HCT116 (cell line): ENCODE measurements around the gene ARL5A.

Experiments
- ATF3 ChIP-seq: IDR thresholded peaks from 2 replicates; pipeline ENCODE4 v1.6.1; 2012
- CTCF ChIP-seq, 3 experiments: fragments of 200-600 bp in 1 of 3; sonication (generic) in 1 of 3; IDR thresholded peaks in 2 of 3; conservative IDR thresholded peaks in 1 of 3; 2 replicates each; pipeline ENCODE4 v1.5.1; 2012 to 2017; ENCODE audit warnings: low read depth in 2 of 3, low read length in 2 of 3, antibody characterized with exemption in 1 of 3, borderline replicate concordance in 1 of 3, control low read depth in 1 of 3, mild to moderate bottlenecking in 1 of 3, mixed read lengths in 1 of 3, mixed run types in 1 of 3, moderate library complexity in 1 of 3; ENCODE audit not compliant: insufficient read depth in 1 of 3
- EGR1 ChIP-seq: IDR thresholded peaks from 2 replicates; pipeline ENCODE4 v1.6.1; 2012; ENCODE audit warnings: low read depth
- EZH2 ChIP-seq: fragments of 200-600 bp; sonication (generic); IDR thresholded peaks from 2 replicates; pipeline ENCODE4 v1.6.1; 2017; ENCODE audit warnings: antibody characterized with exemption, mixed run types
- EZH2phosphoT487 ChIP-seq: fragments of 200-600 bp; IDR thresholded peaks from 2 replicates; pipeline ENCODE4 v1.6.1; 2018; ENCODE audit warnings: antibody characterized with exemption, borderline replicate concordance
- JUND ChIP-seq: IDR thresholded peaks from 2 replicates; pipeline ENCODE4 v1.6.1; 2012
- MAX ChIP-seq: IDR thresholded peaks from 2 replicates; pipeline ENCODE4 v1.6.1; 2012
- POLR2A ChIP-seq: IDR thresholded peaks from 2 replicates; pipeline ENCODE4 v1.7.0; 2011; ENCODE audit warnings: borderline replicate concordance; ENCODE audit not compliant: insufficient read depth, insufficient read length; ENCODE audit errors: extremely low read depth
- SRF ChIP-seq: IDR thresholded peaks from 2 replicates; pipeline ENCODE4 v1.6.1; 2012; ENCODE audit warnings: low read depth
- YY1 ChIP-seq: IDR thresholded peaks from 2 replicates; pipeline ENCODE4 v1.6.1; 2011; ENCODE audit warnings: low read length, low read depth, moderate library complexity, mild to moderate bottlenecking; ENCODE audit not compliant: insufficient replicate concordance; ENCODE audit errors: extremely low read depth
- TF ChIP-seq, protein P1 (sequence below): IDR thresholded peaks from 2 replicates; pipeline ENCODE4 v1.6.1; 2012; ENCODE audit warnings: low read depth

- TF ChIP-seq EGR1 (no peak), CTCF (IDR thresholded peaks at IDR 0.05 in 2 of 3, conservative IDR thresholded peaks at IDR 0.05 in 1 of 3; ENCODE audit: borderline replicate concordance in 1 of 3, insufficient read depth in 1 of 3, low read depth in 2 of 3, low read length in 2 of 3) (no peak), YY1 (no peak), JUND (no peak), POLR2A (no peak), EZH2 (no peak), EZH2phosphoT487 (no peak), ATF3 (no peak), SRF (no peak), MAX (no peak)
- TF ChIP-seq, protein P1, sequence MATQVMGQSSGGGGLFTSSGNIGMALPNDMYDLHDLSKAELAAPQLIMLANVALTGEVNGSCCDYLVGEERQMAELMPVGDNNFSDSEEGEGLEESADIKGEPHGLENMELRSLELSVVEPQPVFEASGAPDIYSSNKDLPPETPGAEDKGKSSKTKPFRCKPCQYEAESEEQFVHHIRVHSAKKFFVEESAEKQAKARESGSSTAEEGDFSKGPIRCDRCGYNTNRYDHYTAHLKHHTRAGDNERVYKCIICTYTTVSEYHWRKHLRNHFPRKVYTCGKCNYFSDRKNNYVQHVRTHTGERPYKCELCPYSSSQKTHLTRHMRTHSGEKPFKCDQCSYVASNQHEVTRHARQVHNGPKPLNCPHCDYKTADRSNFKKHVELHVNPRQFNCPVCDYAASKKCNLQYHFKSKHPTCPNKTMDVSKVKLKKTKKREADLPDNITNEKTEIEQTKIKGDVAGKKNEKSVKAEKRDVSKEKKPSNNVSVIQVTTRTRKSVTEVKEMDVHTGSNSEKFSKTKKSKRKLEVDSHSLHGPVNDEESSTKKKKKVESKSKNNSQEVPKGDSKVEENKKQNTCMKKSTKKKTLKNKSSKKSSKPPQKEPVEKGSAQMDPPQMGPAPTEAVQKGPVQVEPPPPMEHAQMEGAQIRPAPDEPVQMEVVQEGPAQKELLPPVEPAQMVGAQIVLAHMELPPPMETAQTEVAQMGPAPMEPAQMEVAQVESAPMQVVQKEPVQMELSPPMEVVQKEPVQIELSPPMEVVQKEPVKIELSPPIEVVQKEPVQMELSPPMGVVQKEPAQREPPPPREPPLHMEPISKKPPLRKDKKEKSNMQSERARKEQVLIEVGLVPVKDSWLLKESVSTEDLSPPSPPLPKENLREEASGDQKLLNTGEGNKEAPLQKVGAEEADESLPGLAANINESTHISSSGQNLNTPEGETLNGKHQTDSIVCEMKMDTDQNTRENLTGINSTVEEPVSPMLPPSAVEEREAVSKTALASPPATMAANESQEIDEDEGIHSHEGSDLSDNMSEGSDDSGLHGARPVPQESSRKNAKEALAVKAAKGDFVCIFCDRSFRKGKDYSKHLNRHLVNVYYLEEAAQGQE, result no peak
Observed at GRCh38 chr2:151760139-151760650, 68.0 kb downstream of the ARL5A start.
